Measurements from ENCODE around the gene DOCK9.

The DOCK9 gene

GRCh38 chr13:98967491-98967890, 10.4 kb downstream of the DOCK9 start:
- no peak overlapping the region for H3K27ac ChIP-seq
- H3K4me3 ChIP-seq (ENCODE audit: low read depth, low read length) = no peak overlapping the region
- no peak for TF ChIP-seq CTCF (IDR thresholded peaks at IDR 0.05; ENCODE audit: low read depth, low read length)
- H3K9me3 ChIP-seq (ENCODE audit: severe bottlenecking) = no peaks in the 10 kb centered on the region
- H3K36me3 ChIP-seq = no peaks in the 10 kb centered on the region
- no peak for DNase-seq
- no peaks in the 10 kb centered on the region for H3K27me3 ChIP-seq (ENCODE audit: insufficient read depth, low read depth, severe bottlenecking)

- Histone ChIP-seq H3K27ac (no peak overlapping the region), H3K27me3 (ENCODE audit: insufficient read depth, low read depth, severe bottlenecking) (no peaks in the 10 kb centered on the region), H3K9me3 (ENCODE audit: severe bottlenecking) (no peaks in the 10 kb centered on the region), H3K4me3 (ENCODE audit: low read depth, low read length) (no peak overlapping the region), H3K36me3 (no peaks in the 10 kb centered on the region)
- TF ChIP-seq CTCF (IDR thresholded peaks at IDR 0.05; ENCODE audit: low read depth, low read length) = no peak
- DNase-seq = no peak
Measured at GRCh38 chr13:98966019-98966418, 11.8 kb downstream of the DOCK9 start.

GRCh38 chr13:98965325-98965724, 12.5 kb downstream of the DOCK9 start:
- no peaks in the 10 kb centered on the region for H3K9me3 ChIP-seq (ENCODE audit: severe bottlenecking)
- no peak overlapping the region for H3K4me3 ChIP-seq (ENCODE audit: low read depth, low read length)
- no peaks in the 10 kb centered on the region for H3K27me3 ChIP-seq (ENCODE audit: insufficient read depth, low read depth, severe bottlenecking)
- no peaks in the 10 kb centered on the region for H3K36me3 ChIP-seq
- H3K27ac ChIP-seq = no peak overlapping the region
- no peak for DNase-seq
- TF ChIP-seq CTCF (IDR thresholded peaks at IDR 0.05; ENCODE audit: low read depth, low read length) = no peak

- no peaks in the 10 kb centered on the region for H3K9me3 ChIP-seq (ENCODE audit: severe bottlenecking)
- no peaks in the 10 kb centered on the region for H3K27me3 ChIP-seq (ENCODE audit: insufficient read depth, low read depth, severe bottlenecking)
- no peaks in the 10 kb centered on the region for H3K36me3 ChIP-seq
- no peak for TF ChIP-seq CTCF (IDR thresholded peaks at IDR 0.05; ENCODE audit: low read depth, low read length)
- H3K27ac ChIP-seq = no peak overlapping the region
- no peak for DNase-seq
- H3K4me3 ChIP-seq (ENCODE audit: low read depth, low read length) = no peak overlapping the region
Measured at GRCh38 chr13:98963917-98964316, 13.9 kb downstream of the DOCK9 start.

- H3K27ac ChIP-seq = no peak overlapping the region
- no peak overlapping the region for H3K4me3 ChIP-seq (ENCODE audit: low read depth, low read length)
- no peaks in the 10 kb centered on the region for H3K27me3 ChIP-seq (ENCODE audit: insufficient read depth, low read depth, severe bottlenecking)
- no peaks in the 10 kb centered on the region for H3K36me3 ChIP-seq
- DNase-seq = no peak
- H3K9me3 ChIP-seq (ENCODE audit: severe bottlenecking) = no peaks in the 10 kb centered on the region
- no peak for TF ChIP-seq CTCF (IDR thresholded peaks at IDR 0.05; ENCODE audit: low read depth, low read length)
Measured at GRCh38 chr13:98962901-98963590, 14.8 kb downstream of the DOCK9 start.
